HCT116 (cell line): ENCODE data around the gene CLIP2. TPM values are rescaled to one million over a fixed set of nuclear protein-coding genes. Genes with fewer than 3 reads are reported as not detected.

Experiments
- ATAC-seq: fragments of 200-7000 bp; cut with Tn5 transposase; 2 replicates; pipeline ENCODE4 v1.9.1; 2020; ENCODE audit warnings: mild to moderate bottlenecking, moderate library complexity
- BruUV-seq: library from RNA; stranded (reverse); fragments of 400-500 nt; replicated peaks from 2 replicates; lab custom pipeline; 2021; lab: Mats Ljungman, UMichigan
- CTCF ChIA-PET: fragments of 300-600 bp; sonication (Branson Sonifier 250); formaldehyde crosslinking; loops from one replicate; lab custom pipeline; 2021; ENCODE audit warnings: antibody characterized with exemption; lab: Charles Lee
- POLR2A ChIA-PET: fragments of 300-600, 350-600 bp; sonication (Branson Sonifier 250); formaldehyde crosslinking; loops from one replicate; lab custom pipeline; 2021; ENCODE audit warnings: antibody characterized with exemption; lab: Charles Lee
- RAD21 ChIA-PET, 2 experiments: fragments of 300-600 bp; sonication (Branson Sonifier 250); formaldehyde crosslinking; loops; one replicate each; lab custom pipeline; 2023; ENCODE audit warnings: low total read pairs in 2 of 2; ENCODE audit not compliant: uncharacterized antibody in 2 of 2, unreplicated experiment in 2 of 2, low non-redundant PET in 1 of 2; lab: Charles Lee
- DNase-seq: peaks from one replicate; pipeline ENCODE4 v3.0.0-alpha.2; 2010; ENCODE audit warnings: low read depth, low spot score
- H2AFZ ChIP-seq: fragments of 200-600 bp; shearing (Covaris generic), sonication (generic); 2 replicates; pipeline ENCODE4 v1.6.1; 2017; ENCODE audit warnings: low read depth, mixed run types, mixed read lengths, antibody characterized with exemption, low read length; ENCODE audit not compliant: poor library complexity, severe bottlenecking
- H3K27ac ChIP-seq: 2 replicates; pipeline ENCODE4 v1.5.1; 2012; ENCODE audit warnings: low read depth, low read length
- H3K27me3 ChIP-seq: fragments of 200-600 bp; sonication (generic); 2 replicates; pipeline ENCODE4 v1.6.1; 2016; ENCODE audit warnings: mixed run types, low read length, mixed read lengths; ENCODE audit not compliant: insufficient read depth
- H3K36me3 ChIP-seq, 2 experiments: fragments of 200-500 bp in 1 of 2; fragments of 200-600 bp in 1 of 2; sonication (Bioruptor generic) in 1 of 2; sonication (generic) in 1 of 2; 2 replicates each; pipeline versions ENCODE4 v1.5.1 to v1.6.1; 2014 to 2016; ENCODE audit warnings: low read length in 2 of 2, inconsistent platforms in 1 of 2, mixed read lengths in 1 of 2, mixed run types in 1 of 2; ENCODE audit not compliant: insufficient read depth in 2 of 2, control insufficient read depth in 1 of 2
- H3K4me1 ChIP-seq, 2 experiments: fragments of 200-600 bp in 1 of 2; sonication (generic) in 1 of 2; 2 replicates each; pipeline versions ENCODE4 v1.5.1 to v1.6.1; 2012 to 2017; ENCODE audit warnings: low read length in 2 of 2, inconsistent platforms in 1 of 2, mild to moderate bottlenecking in 1 of 2, mixed read lengths in 1 of 2, mixed run types in 1 of 2, moderate library complexity in 1 of 2; ENCODE audit not compliant: insufficient read depth in 2 of 2, control insufficient read depth in 1 of 2
- H3K4me2 ChIP-seq: fragments of 200-600 bp; sonication (generic); 2 replicates; pipeline ENCODE4 v1.6.1; 2017; ENCODE audit warnings: mixed run types, low read length, mixed read lengths
- H3K4me3 ChIP-seq, 2 experiments: fragments of 200-600 bp in 1 of 2; sonication (generic) in 1 of 2; replicated peaks in 1 of 2; 2 replicates each; pipeline ENCODE4 v1.5.1; 2011 to 2016; ENCODE audit warnings: low read length in 2 of 2, control low read depth in 1 of 2, low read depth in 1 of 2, mild to moderate bottlenecking in 1 of 2, mixed read lengths in 1 of 2, mixed run types in 1 of 2
- H3K79me2 ChIP-seq: fragments of 200-600 bp; sonication (generic); 2 replicates; pipeline ENCODE4 v1.6.1; 2017; ENCODE audit warnings: mild to moderate bottlenecking, mixed run types, low read length, moderate library complexity, mixed read lengths; ENCODE audit not compliant: insufficient read depth
- H3K9ac ChIP-seq: fragments of 200-600 bp; sonication (generic); 2 replicates; pipeline ENCODE4 v1.6.1; 2016; ENCODE audit warnings: low read length, mixed read lengths
- H3K9me2 ChIP-seq: fragments of 200-600 bp; sonication (generic), shearing (Covaris generic); 2 replicates; pipeline ENCODE4 v1.6.1; 2017; ENCODE audit warnings: mixed run types, mild to moderate bottlenecking, moderate library complexity; ENCODE audit not compliant: insufficient read depth
- H3K9me3 ChIP-seq, 2 experiments: fragments of 200-500 bp in 1 of 2; fragments of 200-600 bp in 1 of 2; sonication (Bioruptor generic) in 1 of 2; sonication (generic) in 1 of 2; 2 replicates each; pipeline ENCODE4 v1.6.1; 2014 to 2017; ENCODE audit warnings: low read length in 2 of 2, mixed read lengths in 2 of 2, inconsistent platforms in 1 of 2, low read depth in 1 of 2, mild to moderate bottlenecking in 1 of 2, mixed run types in 1 of 2, moderate library complexity in 1 of 2; ENCODE audit not compliant: control insufficient read depth in 1 of 2, insufficient read depth in 1 of 2
- H4K20me1 ChIP-seq: fragments of 200-600 bp; sonication (generic), shearing (Covaris generic); 2 replicates; pipeline ENCODE4 v1.6.1; 2017; ENCODE audit warnings: mixed run types, mild to moderate bottlenecking, moderate library complexity; ENCODE audit not compliant: insufficient read depth
- ATF3 ChIP-seq: IDR thresholded peaks from 2 replicates; pipeline ENCODE4 v1.6.1; 2012
- CBX3 ChIP-seq: IDR thresholded peaks from 2 replicates; pipeline ENCODE4 v1.6.1; 2012; ENCODE audit warnings: low read depth
- CTCF ChIP-seq, 3 experiments: fragments of 200-600 bp in 1 of 3; sonication (generic) in 1 of 3; IDR thresholded peaks in 2 of 3; conservative IDR thresholded peaks in 1 of 3; 2 replicates each; pipeline ENCODE4 v1.5.1; 2012 to 2017; ENCODE audit warnings: low read depth in 2 of 3, low read length in 2 of 3, antibody characterized with exemption in 1 of 3, borderline replicate concordance in 1 of 3, control low read depth in 1 of 3, mild to moderate bottlenecking in 1 of 3, mixed read lengths in 1 of 3, mixed run types in 1 of 3, moderate library complexity in 1 of 3; ENCODE audit not compliant: insufficient read depth in 1 of 3
- EGR1 ChIP-seq: IDR thresholded peaks from 2 replicates; pipeline ENCODE4 v1.6.1; 2012; ENCODE audit warnings: low read depth
- EZH2 ChIP-seq: fragments of 200-600 bp; sonication (generic); IDR thresholded peaks from 2 replicates; pipeline ENCODE4 v1.6.1; 2017; ENCODE audit warnings: antibody characterized with exemption, mixed run types
- FOSL1 ChIP-seq: IDR thresholded peaks from 2 replicates; pipeline ENCODE4 v1.6.1; 2012; ENCODE audit warnings: low read depth
- MAX ChIP-seq: IDR thresholded peaks from 2 replicates; pipeline ENCODE4 v1.6.1; 2012
- POLR2A ChIP-seq: IDR thresholded peaks from 2 replicates; pipeline ENCODE4 v1.7.0; 2011; ENCODE audit warnings: borderline replicate concordance; ENCODE audit not compliant: insufficient read depth, insufficient read length; ENCODE audit errors: extremely low read depth
- RAD21 ChIP-seq: IDR thresholded peaks from 2 replicates; pipeline ENCODE4 v1.6.1; 2012; ENCODE audit warnings: low read depth, mild to moderate bottlenecking
- REST ChIP-seq: IDR thresholded peaks from 2 replicates; pipeline ENCODE4 v1.6.1; 2012; ENCODE audit warnings: low read depth
- SRF ChIP-seq: IDR thresholded peaks from 2 replicates; pipeline ENCODE4 v1.6.1; 2012; ENCODE audit warnings: low read depth
- TCF7L2 ChIP-seq: IDR thresholded peaks from 2 replicates; pipeline ENCODE4 v1.7.0; 2011; ENCODE audit warnings: borderline replicate concordance, inconsistent platforms; ENCODE audit not compliant: insufficient read depth, insufficient read length; ENCODE audit errors: extremely low read depth
- YY1 ChIP-seq: IDR thresholded peaks from 2 replicates; pipeline ENCODE4 v1.6.1; 2011; ENCODE audit warnings: low read length, low read depth, moderate library complexity, mild to moderate bottlenecking; ENCODE audit not compliant: insufficient replicate concordance; ENCODE audit errors: extremely low read depth
- ZFX ChIP-seq: fragments of 450-650 bp; IDR thresholded peaks from 2 replicates; pipeline ENCODE4 v1.6.1; 2017
- intact Hi-C: fragments of 100-400 bp; cut with micrococcal nuclease; formaldehyde crosslinking; loops from 2 replicates; pipeline ENCODE4 v1.10.0; 2022
- total RNA-seq: library from RNA; stranded (reverse); gene quantifications from one replicate; pipeline ENCODE4 v1.2.1, GENCODE V29; 2021; ENCODE audit not compliant: unreplicated experiment

Gene CLIP2
- total RNA-seq, 1 experiment from 2014 or later, result 40.1 TPM

DNA sequence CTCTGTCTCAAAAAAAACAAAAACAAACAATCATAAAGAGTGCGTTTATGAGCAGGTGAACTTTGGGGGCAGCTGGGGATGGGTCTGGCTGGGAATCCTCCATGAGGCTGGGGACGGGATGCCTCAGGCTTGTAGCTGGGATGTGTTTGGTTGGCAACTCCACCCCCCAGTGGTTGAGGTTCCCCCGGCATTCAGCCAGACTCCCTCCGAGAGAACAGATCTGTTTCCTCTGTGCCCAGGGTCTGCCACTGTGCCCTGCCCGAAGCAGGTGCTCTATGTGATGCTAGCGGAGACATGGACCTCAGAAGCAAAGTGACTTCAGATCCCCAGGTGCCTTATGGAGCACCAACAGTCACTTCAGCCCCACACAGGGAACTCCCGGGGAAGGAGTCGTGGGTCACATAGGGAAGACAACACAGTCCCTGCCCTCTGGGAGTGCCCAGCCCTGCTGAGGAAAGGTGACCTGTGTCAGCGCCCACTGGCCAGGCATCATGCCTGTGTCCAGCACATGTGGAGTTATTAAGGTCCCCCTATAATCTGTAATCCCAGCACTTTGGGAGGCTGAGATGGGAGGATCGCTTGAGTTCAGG lies 135.2 kb downstream of the CLIP2 start (continued):
- no peak for TF ChIP-seq EGR1

GRCh38 chr7:74428023-74428422 lies 138.8 kb downstream of the CLIP2 start:
- Histone ChIP-seq H3K36me3 (no peaks in the 10 kb centered on the region), H3K27ac (no peak overlapping the region), H4K20me1 (no peaks in the 10 kb centered on the region), H2AFZ (no peak overlapping the region), H3K9ac (no peak overlapping the region), H3K4me2 (no peak overlapping the region), H3K27me3 (no peaks in the 10 kb centered on the region), H3K4me3 (no peak overlapping the region), H3K4me1 (peaks cover 0 to 5% of the 10 kb centered on the region in 2 experiments; a peak in 2 of 4 replicates), H3K9me2 (no peaks in the 10 kb centered on the region), H3K9me3 (no peaks in the 10 kb centered on the region), H3K79me2 (no peaks in the 10 kb centered on the region)
- POLR2A ChIA-PET, result no interaction called here
- BruUV-seq, result no TSS peak
- DNase-seq (no peak), ATAC-seq (no peak)
- TF ChIP-seq EGR1 (no peak), RAD21 (no peak), REST (no peak), MAX (no peak), ZFX (no peak), EZH2 (no peak), CBX3 (no peak), ATF3 (no peak), POLR2A (no peak), YY1 (no peak), FOSL1 (no peak), TCF7L2 (no peak), CTCF (IDR thresholded peaks at IDR 0.05 in 2 of 3, conservative IDR thresholded peaks at IDR 0.05 in 1 of 3; ENCODE audit: borderline replicate concordance in 1 of 3, insufficient read depth in 1 of 3, low read depth in 2 of 3, low read length in 2 of 3) (no peak), SRF (no peak)
- CTCF ChIA-PET, result interaction anchor here (1.4 kb wide), 1 partner anchor 139 kb away, joined by 4 read pairs; no protein-coding TSS in a partner anchor
- intact Hi-C loops, result no loop called here
- RAD21 ChIA-PET, result interaction anchor here in 1 of 2 experiments (0.5 to 0.6 kb wide), 2 partner anchors 130 to 215 kb away, joined by 3 read pairs; no protein-coding TSS in a partner anchor
